NCI-H82 (cell line): ENCODE data around the gene GPR146.
"Not testable (repeated sequence)": the region's sequence is repeated elsewhere in the genome, so short reads cannot be mapped to it uniquely, and the experiment has no call there.

Experiments used
- DNase-seq: peaks from one replicate; lab custom pipeline; 2025; lab: John Stamatoyannopoulos, UW

GPR146 gene

DNA sequence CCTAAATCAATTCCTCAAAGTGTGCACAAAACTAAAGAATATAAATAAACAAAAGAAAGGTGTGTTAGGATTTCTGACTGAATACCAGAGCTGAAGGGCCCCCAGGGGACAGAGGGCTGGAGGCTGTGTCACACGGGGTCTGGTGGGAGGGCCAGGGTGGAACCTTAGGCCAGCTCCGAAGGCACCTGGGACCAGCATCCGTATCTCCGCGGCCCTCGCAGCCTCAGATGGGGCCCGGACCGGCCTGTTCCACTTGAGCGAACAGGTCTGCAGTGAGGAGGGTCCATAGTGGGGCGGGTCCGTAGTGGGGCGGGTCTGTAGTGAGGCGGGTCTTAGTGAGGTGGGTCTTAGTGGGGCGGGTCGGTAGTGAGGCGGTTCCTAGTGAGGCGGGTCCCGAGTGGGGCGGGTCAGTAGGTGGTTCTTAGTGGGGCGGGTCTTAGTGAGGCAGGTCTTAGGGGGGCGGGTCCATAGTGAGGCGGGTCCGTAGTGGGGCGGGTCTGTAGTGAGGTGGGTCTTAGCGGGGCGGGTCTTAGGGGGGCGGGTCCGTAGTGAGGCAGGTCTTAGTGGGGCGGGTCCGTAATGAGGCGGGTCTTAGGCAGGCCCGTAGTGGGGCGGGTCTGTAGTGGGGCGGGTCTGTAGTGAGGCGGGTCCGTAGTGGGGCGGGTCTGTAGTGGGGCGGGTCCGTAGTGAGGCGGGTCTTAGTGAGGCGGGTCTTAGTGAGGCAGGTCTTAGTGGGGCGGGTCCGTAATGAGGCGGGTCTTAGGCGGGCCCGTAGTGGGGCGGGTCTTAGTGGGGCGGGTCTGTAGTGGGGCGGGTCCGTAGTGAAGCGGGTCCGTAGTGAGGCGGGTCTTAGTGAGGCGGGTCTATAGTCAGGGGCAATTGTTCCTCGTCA, 15.1 kb downstream of the GPR146 start:
- peak; percentile 99 for DNase-seq

DNA sequence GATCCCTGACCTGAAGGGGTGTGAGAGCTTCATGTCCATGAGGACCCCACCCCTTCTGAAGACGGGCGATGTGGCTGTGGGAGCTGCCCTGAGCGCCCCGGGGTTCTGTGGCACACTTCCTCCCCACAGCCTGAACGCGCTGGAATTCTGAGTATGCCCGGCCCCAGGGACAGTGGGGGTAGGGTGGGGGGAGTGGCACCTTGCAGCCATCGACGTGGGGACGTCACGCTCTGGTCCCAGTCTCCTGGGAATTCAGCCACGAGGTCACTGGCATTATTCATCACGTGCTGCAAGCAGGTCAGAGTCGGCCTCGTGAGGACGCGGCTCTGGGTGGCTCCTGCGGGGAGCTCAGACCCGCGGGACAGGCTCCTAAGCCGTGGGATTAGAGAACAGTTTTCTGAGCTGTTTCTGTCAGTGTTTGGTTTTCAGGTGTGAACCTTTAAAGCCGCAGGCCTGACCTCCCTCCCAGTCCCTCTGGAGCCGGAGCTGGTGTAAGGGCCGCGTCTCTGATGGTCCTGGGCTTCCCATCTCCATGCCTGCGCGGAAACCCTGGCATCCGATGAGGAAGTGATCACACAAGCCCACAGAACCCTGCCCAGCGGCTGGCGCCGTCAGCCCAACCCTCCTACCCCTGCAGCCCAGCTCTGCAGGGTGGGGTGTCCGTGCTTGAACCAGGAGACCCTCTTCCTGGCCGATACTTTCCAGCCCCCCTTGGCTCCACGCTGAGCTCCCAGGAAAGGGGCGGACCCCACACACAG, 16.1 kb downstream of the GPR146 start:
- DNase-seq: peak; percentile 51

DNA sequence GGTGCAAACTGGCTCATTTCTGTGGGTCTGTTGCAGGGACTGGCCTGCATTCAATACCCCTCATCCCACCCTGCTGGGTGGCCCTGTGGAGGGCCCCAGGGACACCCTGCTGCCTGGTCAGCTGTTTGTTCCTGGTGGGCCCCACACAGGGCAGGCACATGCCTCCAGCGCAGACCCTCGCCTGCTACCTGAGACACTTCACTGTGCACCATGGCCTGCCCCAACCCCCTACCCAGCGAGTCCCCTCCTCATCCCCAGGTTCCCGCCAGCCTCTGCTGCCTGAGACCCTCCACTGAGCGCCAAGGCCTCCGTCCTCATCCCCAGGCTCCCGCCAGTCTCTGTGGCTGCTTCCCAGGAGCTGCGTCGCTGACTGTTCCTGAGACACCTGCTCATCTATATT, 16.8 kb downstream of the GPR146 start:
- no peak for DNase-seq

DNA sequence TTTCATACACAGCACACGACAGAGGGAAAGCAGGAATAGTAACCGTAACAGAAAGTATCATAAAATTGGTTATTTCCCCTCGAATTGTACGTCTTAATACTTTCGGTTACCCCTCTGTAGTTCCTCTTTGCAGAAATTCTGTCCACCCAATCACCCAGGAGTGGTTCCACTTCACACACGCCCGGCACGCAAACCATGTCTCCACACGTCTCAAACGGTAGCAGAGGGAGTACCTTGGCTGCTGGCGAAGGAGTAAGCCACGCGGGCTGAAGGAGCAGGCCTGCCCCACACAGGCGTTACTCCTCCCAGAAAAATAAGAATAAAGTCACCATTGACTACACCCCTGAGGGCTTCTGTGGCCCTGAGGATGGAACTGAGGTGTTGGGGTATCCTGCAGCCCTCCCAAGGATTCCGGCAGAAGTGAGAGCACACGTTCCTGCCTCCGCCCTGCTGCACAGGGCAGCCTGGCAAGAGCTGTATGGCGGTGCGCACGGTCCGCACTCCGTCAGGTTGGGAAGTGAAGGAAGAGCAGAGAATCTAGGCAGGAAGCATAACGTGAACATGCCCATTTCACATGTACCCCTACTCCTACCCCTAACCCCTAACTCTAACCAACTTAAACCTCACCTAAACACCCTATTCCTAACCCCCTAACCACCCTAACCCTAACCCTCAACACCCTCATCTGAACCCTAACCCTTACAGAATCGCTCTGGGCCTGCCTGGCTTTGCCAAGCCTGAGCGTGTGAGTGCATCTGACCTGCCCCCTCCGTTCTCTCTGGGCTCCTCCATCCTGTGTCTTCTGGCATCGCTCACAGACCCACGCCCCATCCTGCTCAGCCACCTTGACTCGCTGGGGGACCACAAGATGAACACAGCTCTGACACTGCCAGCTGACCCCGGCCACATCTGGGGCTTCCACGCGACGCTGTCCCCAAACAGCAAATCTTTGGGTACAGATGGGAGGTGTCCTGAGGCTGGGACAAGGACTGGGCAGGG, 18.2 kb downstream of the GPR146 start:
- DNase-seq: no peak

DNA sequence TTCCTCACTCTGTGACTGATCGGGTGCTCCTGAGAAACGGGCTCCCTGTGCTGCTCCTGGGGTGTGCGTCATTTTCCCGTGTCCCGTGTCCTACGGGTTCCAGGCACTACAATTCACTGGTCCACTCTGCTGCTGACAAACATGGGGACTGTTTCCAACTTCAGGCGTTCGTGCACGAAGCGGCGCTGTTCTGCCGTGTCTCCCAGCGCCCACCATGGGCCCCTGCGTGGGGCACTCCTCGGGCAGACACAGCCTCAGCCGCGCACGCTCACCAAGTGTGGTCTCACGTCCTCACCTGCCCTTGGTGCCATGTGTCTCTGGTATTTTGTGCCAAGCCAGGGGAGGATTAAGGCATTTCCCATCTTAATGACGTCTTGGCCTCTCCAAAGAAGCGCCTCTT, 19.0 kb downstream of the GPR146 start:
- no peak for DNase-seq

DNA sequence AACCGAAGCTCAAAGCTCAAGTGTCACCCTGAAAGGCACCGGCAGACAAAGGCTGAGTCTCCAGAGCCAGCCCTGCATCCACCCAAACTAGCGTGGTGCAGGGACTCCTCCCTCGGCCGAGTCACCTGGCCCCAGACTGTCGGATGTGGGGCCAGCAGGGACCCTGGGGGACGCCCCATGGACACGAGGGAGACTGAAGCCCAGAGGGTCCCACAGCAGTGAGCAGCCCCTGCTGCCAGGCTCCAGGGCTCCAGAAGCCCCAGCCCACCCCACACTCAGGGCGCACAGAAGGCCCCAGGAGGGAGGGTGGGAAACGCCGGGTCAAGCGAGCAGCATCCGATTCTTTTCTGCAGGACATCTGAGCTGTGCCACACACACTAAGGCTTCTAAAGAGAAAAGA, 20.2 kb downstream of the GPR146 start:
- DNase-seq: no peak

DNA sequence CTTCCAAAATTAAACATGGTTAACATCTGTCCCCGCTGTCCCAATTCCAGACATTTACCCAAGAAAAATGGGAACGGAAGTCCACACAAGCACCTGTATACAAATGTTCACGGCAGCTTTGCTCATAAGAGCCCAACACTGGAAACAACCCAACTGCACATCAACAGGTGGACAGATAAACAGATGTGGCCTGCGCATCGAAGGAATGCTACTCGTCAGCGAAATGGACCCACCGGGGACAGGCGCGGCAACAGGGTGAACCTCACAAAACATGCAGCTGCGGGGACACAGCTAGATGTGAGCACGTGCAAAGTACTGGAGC, 20.9 kb downstream of the GPR146 start:
- DNase-seq: no peak

DNA sequence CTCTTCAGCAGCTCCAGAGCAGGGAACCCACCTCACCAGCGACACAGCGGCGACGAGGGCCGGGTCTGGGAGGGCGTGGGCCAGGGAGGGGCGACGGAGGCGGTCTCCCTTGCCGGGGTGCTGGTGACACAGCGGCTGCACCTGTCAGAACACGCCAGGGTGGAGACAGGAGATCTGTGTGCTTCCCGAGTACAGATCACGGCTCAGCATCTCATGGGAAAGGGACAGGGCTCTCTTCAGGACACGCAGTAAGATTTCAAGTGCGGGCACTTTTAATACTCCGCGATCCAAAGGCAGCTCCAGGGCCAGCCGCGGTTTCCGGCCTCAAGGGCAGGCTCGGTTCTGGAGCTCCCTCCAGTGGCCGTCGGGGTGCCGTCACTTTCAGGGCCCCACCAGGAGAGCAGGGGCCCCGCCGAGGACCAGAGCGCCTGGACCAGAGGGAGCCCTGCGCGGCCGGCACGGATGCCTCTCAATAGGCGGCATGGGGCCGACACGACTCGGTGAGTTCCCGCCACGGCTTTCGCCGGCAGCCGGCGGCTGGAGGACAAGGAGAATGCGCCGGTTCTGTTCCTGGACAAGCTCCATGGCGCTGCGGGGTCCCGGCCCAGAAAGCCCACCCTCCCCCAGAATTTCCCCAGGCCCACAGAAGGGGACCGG, 21.4 kb downstream of the GPR146 start:
- peak; percentile 82 for DNase-seq

DNA sequence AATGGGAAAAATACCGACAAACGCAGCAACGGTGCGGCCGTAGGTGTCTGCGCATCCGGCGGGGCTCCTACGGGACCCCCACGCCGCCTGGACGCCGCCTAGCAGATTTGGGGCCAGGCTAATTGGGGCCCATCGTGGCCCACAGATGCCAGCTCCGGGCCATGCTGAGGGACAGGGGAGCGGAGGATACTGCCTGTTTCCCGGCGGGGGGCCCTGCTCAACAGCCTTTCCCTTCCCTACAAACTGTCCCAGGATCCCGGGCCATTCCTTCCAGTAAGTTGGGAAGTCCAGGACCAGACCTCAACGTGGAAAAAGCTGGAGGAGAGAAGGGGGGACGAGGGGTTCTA, 21.9 kb downstream of the GPR146 start:
- DNase-seq: no peak

DNA sequence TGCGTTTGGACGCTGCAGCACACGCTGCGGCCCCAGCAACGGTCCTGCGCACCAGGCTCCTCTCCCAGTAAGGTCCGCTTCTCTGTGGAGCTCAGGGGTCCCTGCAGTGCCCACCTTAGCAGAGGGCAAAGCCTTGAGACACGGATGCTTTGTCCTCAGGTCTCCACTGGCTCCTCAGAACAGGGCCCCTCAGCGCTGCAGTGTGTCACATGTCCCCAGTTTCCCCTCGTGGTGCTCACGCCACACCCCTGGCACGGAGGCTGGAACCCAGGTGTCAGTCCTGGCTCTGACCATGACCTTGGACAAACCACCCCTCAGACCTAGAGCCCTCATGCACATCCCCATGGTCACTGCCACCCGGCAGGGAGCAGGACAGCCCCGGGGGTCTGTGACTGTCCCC, 23.7 kb downstream of the GPR146 start:
- no peak for DNase-seq

DNA sequence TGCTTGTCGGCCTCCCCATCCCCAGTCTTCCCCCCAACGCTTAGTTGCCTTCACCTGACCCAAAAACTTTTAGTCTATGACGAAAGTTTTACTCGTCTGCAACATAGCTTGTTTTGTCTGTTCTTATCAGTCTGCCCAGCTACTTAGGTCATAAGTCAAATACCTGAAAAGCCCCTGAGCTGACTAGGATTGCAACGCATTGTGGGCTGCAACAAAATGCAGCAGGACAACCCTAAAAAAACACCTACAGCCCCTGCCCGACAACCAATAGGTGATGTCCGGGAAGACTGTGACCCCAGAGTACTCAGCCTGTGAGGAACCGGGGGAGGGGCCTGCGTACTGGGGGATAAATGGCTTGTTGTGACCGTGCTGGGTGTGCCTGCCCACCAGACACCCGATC, 24.3 kb downstream of the GPR146 start:
- no peak for DNase-seq

DNA sequence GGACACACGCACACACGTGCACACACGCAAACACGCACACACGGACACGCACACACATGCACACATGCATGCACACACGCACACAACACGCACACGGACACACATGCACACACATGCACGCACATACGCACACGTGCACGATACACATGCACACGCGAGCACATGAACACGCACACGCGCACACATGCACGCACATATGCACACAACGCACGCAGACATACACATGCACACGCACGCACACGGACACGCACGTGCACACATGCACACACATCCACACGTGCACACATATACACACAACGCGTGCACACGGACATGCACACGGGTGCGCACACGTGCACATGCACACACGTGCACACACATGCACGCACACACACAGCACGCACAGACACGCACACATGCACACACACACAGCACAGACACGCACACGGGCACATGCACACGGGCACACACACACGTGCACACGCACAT, 26.2 kb downstream of the GPR146 start:
- DNase-seq: no peak

DNA sequence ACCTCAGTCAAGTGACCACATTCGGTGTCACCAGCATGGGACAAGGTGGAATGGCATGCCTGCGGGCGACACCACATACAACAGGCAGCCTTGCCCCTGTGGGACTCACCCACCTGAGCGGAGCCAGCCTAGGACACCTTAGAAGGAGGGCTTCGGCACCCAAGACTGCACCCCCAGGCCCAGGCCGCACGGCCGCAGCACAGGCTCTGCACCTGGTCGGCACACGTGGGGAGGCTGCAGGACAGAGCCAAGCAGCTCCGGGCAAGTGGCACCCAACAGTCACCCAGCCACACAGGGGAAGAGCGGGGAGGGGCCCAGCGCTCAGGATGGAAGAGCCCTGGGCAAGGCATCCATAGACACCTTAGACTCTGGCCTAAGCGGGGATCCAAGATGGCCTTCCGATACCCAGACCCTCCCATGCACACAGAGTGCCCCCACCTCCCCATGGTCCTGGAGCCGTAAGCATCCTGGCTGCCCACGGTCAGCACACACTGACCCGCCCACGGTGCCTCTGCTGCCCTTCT, 27.4 kb downstream of the GPR146 start:
- no peak for DNase-seq

DNA sequence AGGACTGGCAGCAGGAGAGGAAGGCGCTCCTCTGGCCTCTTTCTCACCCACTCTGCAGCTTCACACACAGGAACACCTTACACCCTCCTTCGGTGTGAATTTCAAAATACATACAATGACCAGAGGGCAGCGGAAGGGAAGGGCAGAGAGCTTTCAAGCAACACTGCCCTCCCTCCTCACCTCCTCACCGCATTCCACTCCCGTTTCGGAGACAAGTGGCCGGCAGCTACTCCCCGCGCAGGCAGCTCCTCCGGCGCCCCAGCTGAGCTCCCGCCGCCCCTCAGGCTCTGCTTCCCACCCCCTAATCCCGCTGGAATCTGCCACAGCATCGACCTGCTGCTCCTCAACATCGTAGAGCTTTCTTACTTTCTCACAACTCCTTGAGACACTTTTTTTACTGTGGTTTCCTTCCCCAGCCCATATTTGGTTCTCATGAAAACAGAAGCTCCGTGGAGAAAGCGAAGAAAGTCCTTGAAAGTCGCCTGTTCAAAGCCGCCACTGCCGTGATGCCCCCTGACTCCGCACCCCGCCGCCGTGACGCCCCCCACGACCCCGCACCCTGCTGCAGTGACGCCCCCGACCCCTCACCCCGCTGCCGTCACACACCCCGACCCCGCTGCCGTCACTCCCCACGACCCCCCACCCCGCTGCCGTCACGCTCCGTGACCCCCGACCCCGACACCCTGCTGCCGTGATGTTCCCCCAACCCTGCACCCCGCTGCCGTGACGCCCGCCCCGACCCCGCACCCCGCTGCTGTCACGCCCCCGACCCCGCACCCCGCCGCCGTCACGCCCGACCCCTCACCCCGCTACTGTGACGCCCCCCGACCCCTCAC, 29.0 kb downstream of the GPR146 start:
- no peak for DNase-seq

DNA sequence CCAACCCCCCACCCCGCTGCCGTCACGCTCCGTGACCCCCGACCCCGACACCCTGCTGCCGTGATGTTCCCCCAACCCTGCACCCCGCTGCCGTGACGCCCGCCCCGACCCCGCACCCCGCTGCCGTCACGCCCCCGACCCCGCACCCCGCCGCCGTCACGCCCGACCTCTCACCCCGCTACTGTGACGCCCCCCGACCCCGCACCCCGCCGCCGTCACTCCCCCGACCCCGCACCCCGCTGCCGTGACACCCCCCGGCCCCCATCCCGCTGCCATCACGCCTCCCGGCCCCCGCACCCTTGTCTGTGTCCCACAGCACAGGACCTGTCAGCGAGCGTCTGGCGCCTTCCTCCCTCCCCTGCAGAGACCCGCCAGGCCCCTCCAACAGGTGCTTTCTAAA, 29.7 kb downstream of the GPR146 start:
- DNase-seq: not testable (repeated sequence)

DNA sequence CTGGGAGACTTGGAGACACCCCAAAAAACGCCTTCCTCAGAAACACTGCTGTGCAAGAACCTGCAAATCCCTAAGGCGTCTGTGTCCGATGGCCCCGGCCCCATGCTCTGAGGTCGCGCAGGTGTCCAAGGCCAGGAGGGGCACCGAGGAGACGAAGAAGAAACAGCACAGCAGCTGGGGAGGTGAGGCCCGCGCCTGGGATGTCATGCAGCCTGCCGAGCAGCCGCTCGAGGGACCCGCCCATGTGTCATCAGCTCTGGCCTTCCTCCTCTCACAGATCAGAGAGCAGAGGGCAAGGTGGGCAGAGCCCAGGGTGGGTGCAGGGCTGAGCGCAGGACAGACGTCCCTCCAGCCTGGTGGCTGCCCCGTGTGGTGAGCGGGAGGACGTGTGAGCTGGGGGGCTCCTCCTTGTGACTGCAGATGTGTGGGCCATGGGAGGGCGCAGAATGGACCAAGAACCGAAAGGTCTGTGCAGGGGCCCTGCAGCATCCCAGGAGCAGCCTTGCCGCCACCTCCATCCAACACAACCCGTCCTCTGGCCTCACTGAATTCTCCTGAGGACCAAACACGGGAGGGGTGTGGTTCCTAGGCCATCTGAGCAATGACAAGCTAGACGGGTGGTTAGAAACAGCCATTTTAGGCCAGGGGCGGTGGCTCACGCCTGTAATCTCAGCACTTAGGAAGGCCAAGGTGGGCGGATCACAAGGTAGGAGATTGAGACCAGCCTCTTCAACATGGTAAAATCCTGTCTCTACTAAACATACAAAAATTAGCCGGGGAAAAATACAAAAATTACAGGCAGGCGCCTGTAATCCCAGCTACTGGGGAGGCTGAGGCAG, 30.5 kb downstream of the GPR146 start:
- DNase-seq: no peak

DNA sequence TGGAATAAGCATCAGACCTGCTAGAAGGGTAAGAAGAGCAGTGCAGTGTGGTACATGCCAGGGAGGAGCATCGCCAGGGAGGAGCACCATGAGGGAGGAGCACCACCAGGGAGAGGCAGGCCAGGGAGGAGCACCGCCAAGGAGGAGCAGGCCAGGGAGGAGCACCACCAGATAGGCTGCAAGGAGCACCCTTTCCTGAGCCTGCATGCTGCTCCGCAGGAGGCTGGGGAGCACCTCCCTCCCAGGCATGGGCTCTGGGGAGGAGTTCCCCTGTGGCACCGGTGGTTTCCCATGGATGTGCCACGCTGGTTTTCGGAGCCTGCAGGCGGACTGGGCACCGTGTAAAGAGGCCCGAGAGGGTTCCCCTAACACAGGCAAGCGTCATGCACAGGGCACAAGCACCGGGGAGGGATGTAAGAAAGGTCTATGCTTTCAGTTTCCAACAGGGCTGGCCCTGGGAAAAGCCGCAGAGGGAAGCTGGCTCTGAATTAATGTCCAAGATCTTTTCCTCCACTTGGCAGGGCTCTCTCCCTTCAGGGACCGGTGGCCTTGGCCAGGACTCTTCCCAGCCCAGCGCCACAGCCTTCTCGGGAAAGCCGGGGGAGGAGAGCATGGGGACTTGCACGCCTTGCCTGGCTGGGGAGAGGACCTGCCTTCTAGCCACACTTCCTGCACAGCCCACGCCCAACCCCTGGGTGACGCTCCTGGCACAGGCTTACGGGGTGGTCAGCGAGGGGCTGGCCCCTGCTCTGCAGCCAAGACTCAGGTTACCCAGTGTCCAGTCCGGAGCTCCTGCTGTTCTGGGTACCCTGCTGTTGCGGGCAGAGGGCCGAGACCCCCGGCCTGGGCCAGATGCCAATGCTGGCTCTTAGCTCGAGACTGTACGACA, 32.1 kb downstream of the GPR146 start:
- no peak for DNase-seq

DNA sequence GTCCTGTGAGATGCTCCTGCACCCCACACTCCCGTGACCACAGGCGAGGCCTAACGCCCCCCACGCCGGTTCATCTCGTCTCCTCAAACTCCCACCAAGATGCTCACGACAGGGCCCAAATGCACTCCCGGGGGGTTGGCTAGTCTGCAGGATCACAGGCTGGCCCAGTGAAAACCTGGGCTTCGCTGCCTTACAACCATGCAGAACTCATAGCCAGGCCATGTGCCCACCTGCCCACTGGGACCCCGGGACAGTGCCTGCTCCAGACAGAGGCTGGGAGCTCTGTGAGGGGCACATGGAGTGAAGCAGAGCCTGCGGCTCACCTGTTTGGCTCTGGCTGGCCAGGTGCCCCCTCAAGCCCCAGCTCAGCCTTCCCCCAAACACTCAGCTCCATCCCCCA, 34.2 kb downstream of the GPR146 start:
- DNase-seq: no peak

DNA sequence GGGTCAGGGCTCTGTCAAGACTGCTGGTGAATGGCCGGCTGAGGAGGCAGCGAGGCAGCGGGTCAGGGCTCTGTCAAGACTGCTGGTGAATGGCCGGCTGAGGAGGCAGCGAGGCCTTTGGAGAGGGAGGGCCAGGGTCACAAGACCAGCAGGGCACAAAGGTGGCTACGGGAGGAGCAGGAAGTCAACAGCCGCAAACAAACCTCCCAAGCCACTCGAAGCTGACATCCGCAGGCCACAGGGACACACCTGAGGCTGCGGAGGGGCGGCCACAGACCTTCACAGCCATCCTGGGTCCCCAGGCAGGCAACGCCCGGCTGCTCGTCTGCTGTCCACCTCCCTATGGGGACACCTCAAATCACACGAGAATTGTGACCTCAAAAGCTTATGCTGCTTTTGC, 34.6 kb downstream of the GPR146 start:
- no peak for DNase-seq
